IPS-NIHi7 (cell line): ENCODE measurements around the gene ZBTB46.
"Not testable (repeated sequence)": the region's sequence is repeated elsewhere in the genome, so short reads cannot be mapped to it uniquely, and the experiment has no call there.

Source experiments
- DNase-seq: peaks from one replicate; pipeline ENCODE4 v3.0.0; 2012; ENCODE audit warnings: mixed read lengths; ENCODE audit errors: extremely low spot score

ZBTB46 gene

GRCh38 chr20:63830841-63831588 is at the start of gene ZBTB46:
Gene ZBTB46 (minus strand): TSS chr20:63831264. CDS start chr20:63790757, 40,507 bp downstream.
- DNase-seq = peak; percentile 92

- DNase-seq = no peak
Measured at GRCh38 chr20:63878899-63879663, 48.0 kb upstream of the ZBTB46 start.

- no peak for DNase-seq
Measured at GRCh38 chr20:63877755-63878470, 46.8 kb upstream of the ZBTB46 start.

- DNase-seq = no peak
Measured at GRCh38 chr20:63876489-63877036, 45.5 kb upstream of the ZBTB46 start.

GRCh38 chr20:63874241-63874640 is 43.2 kb upstream of the ZBTB46 start:
- not testable (repeated sequence) for DNase-seq

- DNase-seq = no peak
Measured at GRCh38 chr20:63873477-63873971, 42.5 kb upstream of the ZBTB46 start.

GRCh38 chr20:63868264-63868663 is 37.2 kb upstream of the ZBTB46 start:
- no peak for DNase-seq

- not testable (repeated sequence) for DNase-seq
Measured at GRCh38 chr20:63867042-63867441, 36.0 kb upstream of the ZBTB46 start.

- peak; percentile 100 for DNase-seq
Measured at GRCh38 chr20:63864978-63865640, 34.0 kb upstream of the ZBTB46 start, which contains the start of gene TPD52L2. Gene TPD52L2 (plus strand): TSS chr20:63865270. CDS start chr20:63865366, 96 bp downstream.

- DNase-seq = no peak
Measured at GRCh38 chr20:63864545-63864977, 33.5 kb upstream of the ZBTB46 start.

GRCh38 chr20:63863798-63864544 is 32.9 kb upstream of the ZBTB46 start:
- DNase-seq = peak; percentile 66

- no peak for DNase-seq
Measured at GRCh38 chr20:63863021-63863797, 32.1 kb upstream of the ZBTB46 start.

- no peak for DNase-seq
Measured at GRCh38 chr20:63861981-63862901, 31.2 kb upstream of the ZBTB46 start.

GRCh38 chr20:63861365-63861934 is 30.4 kb upstream of the ZBTB46 start, which contains the start of gene ABHD16B:
Gene ABHD16B (plus strand): TSS chr20:63861498. CDS start chr20:63861541, 43 bp downstream.
- DNase-seq = no peak

- no peak for DNase-seq
Measured at GRCh38 chr20:63860325-63861051, 29.4 kb upstream of the ZBTB46 start.

GRCh38 chr20:63859166-63859699 is 28.2 kb upstream of the ZBTB46 start:
- no peak for DNase-seq
